ENCODE results near the gene SIGLEC5. TPM values are rescaled to one million over a fixed set of nuclear protein-coding genes. Genes with fewer than 3 reads are reported as not detected.

The SIGLEC5 gene
- total and polyA plus RNA-seq, 2 experiments from 2014 or later: not detected

GRCh38 chr19:51593138-51593890, 36.9 kb downstream of the SIGLEC5 start:
- H3K79me2 ChIP-seq (replicated peaks; ENCODE audit: insufficient read depth): no peaks in the 10 kb centered on the region
- H3K4me3 Mint-ChIP-seq: peak overlapping the region; percentile 91
- H3K9me3 Mint-ChIP-seq: peaks cover 34% of the 10 kb centered on the region
- H3K4me3 ChIP-seq: peak overlapping the region; percentile 83
- H3K36me3 ChIP-seq (ENCODE audit: insufficient read depth): no peaks in the 10 kb centered on the region; the same call in 1 of the 2 replicates
- DNase-seq (ENCODE audit: low spot score): peak; percentile 11
- no peaks in the 10 kb centered on the region for H4K20me1 ChIP-seq (replicated peaks; ENCODE audit: insufficient read depth)
- H3K27ac Mint-ChIP-seq: no peak overlapping the region
- H3K4me1 Mint-ChIP-seq: peaks cover 10% of the 10 kb centered on the region
- H3K27ac ChIP-seq (ENCODE audit: low read depth): no peak overlapping the region
- no peaks in the 10 kb centered on the region for H3F3A ChIP-seq (replicated peaks; ENCODE audit: low read depth)
- no peak for ATAC-seq
- H3K9me2 ChIP-seq (ENCODE audit: insufficient read depth): no peaks in the 10 kb centered on the region
- H3K4me1 ChIP-seq (ENCODE audit: insufficient read depth): peaks cover 6% of the 10 kb centered on the region; the same call in 1 of the 2 replicates
- H3K27me3 Mint-ChIP-seq (ENCODE audit: insufficient read depth, low read depth, poor library complexity): peaks cover 14% of the 10 kb centered on the region
- peaks cover 11% of the 10 kb centered on the region for H3K36me3 Mint-ChIP-seq (ENCODE audit: low read depth)
- no peaks in the 10 kb centered on the region for H3K27me3 ChIP-seq (ENCODE audit: insufficient read depth)
- TF ChIP-seq EZH2phosphoT487 (IDR thresholded peaks at IDR 0.05; ENCODE audit: unreplicated experiment): no peak
- peak overlapping the region; percentile 92; the same call in 1 of the 2 replicates for H2AFZ ChIP-seq
- H3K4me2 ChIP-seq: peak overlapping the region; percentile 88

- Histone ChIP-seq H3K27ac (ENCODE audit: low read depth) (no peak overlapping the region), H3K27me3 (ENCODE audit: insufficient read depth) (no peaks in the 10 kb centered on the region), H3K4me3 (no peak overlapping the region), H3K9me2 (ENCODE audit: insufficient read depth) (no peaks in the 10 kb centered on the region), H3F3A (replicated peaks; ENCODE audit: low read depth) (no peaks in the 10 kb centered on the region), H3K4me1 (ENCODE audit: insufficient read depth) (peaks cover 6% of the 10 kb centered on the region; the same call in 1 of the 2 replicates), H4K20me1 (replicated peaks; ENCODE audit: insufficient read depth) (no peaks in the 10 kb centered on the region), H3K36me3 (ENCODE audit: insufficient read depth) (peaks cover 5% of the 10 kb centered on the region), H3K79me2 (replicated peaks; ENCODE audit: insufficient read depth) (no peaks in the 10 kb centered on the region), H2AFZ (no peak overlapping the region), H3K4me2 (no peak overlapping the region)
- ATAC-seq: no peak
- DNase-seq (ENCODE audit: low spot score): no peak
- Mint-ChIP-seq H3K9me3 (peaks cover 34% of the 10 kb centered on the region), H3K4me3 (no peak overlapping the region; the same call in 2 of the 3 replicates), H3K27ac (no peak overlapping the region), H3K27me3 (ENCODE audit: insufficient read depth, low read depth, poor library complexity) (peaks cover 14% of the 10 kb centered on the region), H3K36me3 (ENCODE audit: low read depth) (peaks cover 19% of the 10 kb centered on the region), H3K4me1 (peaks cover 10% of the 10 kb centered on the region)
- TF ChIP-seq REST (IDR thresholded peaks at IDR 0.05; ENCODE audit: unreplicated experiment) (no peak), EZH2 (IDR thresholded peaks at IDR 0.05; ENCODE audit: low read depth, unreplicated experiment) (no peak), ZNF331 (CRISPR knock-in tag; IDR thresholded peaks at IDR 0.05; ENCODE audit: low read depth) (no peak), ZNF462 (CRISPR knock-in tag; IDR thresholded peaks at IDR 0.05) (no peak), ETS1 (IDR thresholded peaks at IDR 0.05) (no peak), CREB1 (CRISPR knock-in tag; IDR thresholded peaks at IDR 0.05; ENCODE audit: low read depth) (no peak), POLR2AphosphoS5 (IDR thresholded peaks at IDR 0.05; ENCODE audit: low read depth) (no peak), ZNF114 (CRISPR knock-in tag; IDR thresholded peaks at IDR 0.05) (no peak), EZH2phosphoT487 (IDR thresholded peaks at IDR 0.05; ENCODE audit: unreplicated experiment) (no peak), STAT1 (IDR thresholded peaks at IDR 0.05; ENCODE audit: unreplicated experiment) (no peak)
Observed at GRCh38 chr19:51592521-51592920, 37.7 kb downstream of the SIGLEC5 start.
